Epidermal melanocyte (primary cell): ENCODE measurements around the gene ZNF576.
"Not testable (repeated sequence)": the region's sequence is repeated elsewhere in the genome, so short reads cannot be mapped to it uniquely, and the experiment has no call there.

ENCODE experiments used
- DNase-seq: peaks from one replicate; pipeline ENCODE4 v3.0.0; 2011; ENCODE audit warnings: low spot score; ENCODE audit not compliant: insufficient read length

Gene ZNF576

GRCh38 chr19:43650276-43650675, 53.9 kb downstream of the ZNF576 start:
- DNase-seq: not testable (repeated sequence)
